Measurements from ENCODE around the gene GLOD4.
"Not testable (repeated sequence)": the region's sequence is repeated elsewhere in the genome, so short reads cannot be mapped to it uniquely, and the experiment has no call there.

Gene GLOD4

DNA sequence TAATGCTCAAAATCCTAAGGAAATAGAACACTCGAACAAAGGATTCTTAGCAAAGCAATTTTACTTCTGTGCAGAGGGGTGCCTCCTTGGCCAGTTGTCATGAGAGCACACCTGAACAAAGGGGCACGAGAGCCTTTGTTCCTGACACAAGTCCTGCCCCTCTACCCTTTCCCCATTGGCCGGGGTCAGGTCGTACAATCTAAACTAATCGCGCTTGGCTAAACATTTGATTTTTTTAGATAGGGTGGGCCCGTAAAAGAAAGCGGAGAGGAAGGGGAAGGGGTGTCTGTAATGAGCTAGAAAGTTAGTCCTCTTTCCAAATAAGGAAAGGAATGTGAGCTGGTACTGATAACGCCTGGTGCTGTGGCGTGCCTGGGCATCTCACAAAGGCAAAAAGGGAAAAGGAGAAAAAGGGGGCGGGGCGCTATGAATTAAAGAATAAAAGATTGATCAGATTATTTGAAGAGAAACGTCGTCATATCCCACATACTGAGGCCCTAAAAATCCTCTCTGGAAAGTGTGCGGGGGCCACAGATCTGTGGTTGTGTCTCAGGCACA, 26.0 kb downstream of the GLOD4 start:
- Histone ChIP-seq H3K27ac (ENCODE audit: low read length) (peak overlapping the region; percentile 15), H3K9ac (ENCODE audit: low read depth, low read length) (peak overlapping the region; percentile 70; the same call in 1 of the 2 replicates), H3K36me3 (ENCODE audit: insufficient read depth, low read depth, low read length) (peaks cover 42% of the 10 kb centered on the region)
- not testable (repeated sequence) for H3K4me3 ChIP-seq (ENCODE audit: low read length); H3K27me3 ChIP-seq (ENCODE audit: insufficient read depth, low read length); H3K4me1 ChIP-seq (ENCODE audit: insufficient read depth, low read length); H3K9me3 ChIP-seq (ENCODE audit: insufficient read depth, low read depth, low read length)

DNA sequence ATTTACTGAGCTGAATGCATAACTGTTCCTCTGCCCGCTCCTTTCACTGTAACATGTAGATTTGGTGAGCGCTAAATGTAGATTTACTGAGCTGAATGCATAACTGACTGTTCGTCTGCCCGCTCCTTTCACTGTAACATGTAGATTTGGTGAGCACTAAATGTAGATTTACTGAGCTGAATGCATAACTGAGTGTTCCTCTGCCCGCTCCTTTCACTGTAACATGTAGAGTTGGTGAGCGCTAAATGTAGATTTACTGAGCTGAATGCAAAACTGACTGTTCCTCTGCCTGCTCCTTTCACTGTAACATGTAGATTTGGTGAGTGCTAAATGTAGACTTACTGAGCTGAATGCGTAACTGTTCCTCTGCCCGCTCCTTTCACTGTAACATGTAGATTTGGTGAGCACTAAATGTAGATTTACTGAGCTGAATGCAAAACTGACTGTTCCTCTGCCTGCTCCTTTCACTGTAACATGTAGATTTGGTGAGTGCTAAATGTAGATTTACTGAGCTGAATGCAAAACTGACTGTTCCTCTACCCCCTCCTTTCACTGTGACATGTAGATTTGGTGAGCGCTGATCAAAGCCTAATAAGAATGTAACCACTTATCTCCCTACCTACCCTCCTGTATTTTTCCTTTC, 26.6 kb downstream of the GLOD4 start:
- not testable (repeated sequence) for H3K27me3 ChIP-seq (ENCODE audit: insufficient read depth, low read length); H3K27ac ChIP-seq (ENCODE audit: low read length); H3K4me1 ChIP-seq (ENCODE audit: insufficient read depth, low read length); H3K4me3 ChIP-seq (ENCODE audit: low read length); H3K9me3 ChIP-seq (ENCODE audit: insufficient read depth, low read depth, low read length)
- H3K9ac ChIP-seq (ENCODE audit: low read depth, low read length), result peak overlapping the region; percentile 70; the same call in 1 of the 2 replicates
- H3K36me3 ChIP-seq (ENCODE audit: insufficient read depth, low read depth, low read length), result peaks cover 35% of the 10 kb centered on the region

DNA sequence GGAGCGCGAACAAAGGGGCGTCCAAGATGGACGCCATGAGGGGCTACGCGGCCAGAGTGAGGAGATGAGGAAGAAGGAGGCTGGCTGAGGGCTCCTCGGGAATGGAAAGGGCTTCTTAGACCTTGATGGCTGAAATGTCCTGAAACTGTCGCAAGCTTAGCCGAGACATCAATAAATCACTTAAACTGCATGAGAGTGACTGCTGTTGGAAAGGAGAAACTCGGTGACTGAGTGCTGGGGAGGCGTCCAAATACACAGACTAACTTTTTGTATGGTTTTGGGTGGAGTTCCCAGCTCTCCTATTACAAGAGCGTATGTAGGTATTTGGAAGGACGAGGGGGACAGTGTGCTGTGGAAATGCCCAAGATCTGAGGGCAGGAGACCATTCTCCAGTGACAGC, 28.7 kb downstream of the GLOD4 start:
- peaks cover 25% of the 10 kb centered on the region for H3K36me3 ChIP-seq (ENCODE audit: insufficient read depth, low read depth, low read length)
- H3K4me3 ChIP-seq (ENCODE audit: low read length), result no peak overlapping the region
- H3K4me1 ChIP-seq (ENCODE audit: insufficient read depth, low read length), result peaks cover 4% of the 10 kb centered on the region; the same call in 1 of the 2 replicates
- H3K9ac ChIP-seq (ENCODE audit: low read depth, low read length), result no peak overlapping the region
- H3K27me3 ChIP-seq (ENCODE audit: insufficient read depth, low read length), result no peaks in the 10 kb centered on the region
- no peak overlapping the region for H3K27ac ChIP-seq (ENCODE audit: low read length)
- H3K9me3 ChIP-seq (ENCODE audit: insufficient read depth, low read depth, low read length), result peaks cover 4% of the 10 kb centered on the region; the same call in 1 of the 2 replicates

DNA sequence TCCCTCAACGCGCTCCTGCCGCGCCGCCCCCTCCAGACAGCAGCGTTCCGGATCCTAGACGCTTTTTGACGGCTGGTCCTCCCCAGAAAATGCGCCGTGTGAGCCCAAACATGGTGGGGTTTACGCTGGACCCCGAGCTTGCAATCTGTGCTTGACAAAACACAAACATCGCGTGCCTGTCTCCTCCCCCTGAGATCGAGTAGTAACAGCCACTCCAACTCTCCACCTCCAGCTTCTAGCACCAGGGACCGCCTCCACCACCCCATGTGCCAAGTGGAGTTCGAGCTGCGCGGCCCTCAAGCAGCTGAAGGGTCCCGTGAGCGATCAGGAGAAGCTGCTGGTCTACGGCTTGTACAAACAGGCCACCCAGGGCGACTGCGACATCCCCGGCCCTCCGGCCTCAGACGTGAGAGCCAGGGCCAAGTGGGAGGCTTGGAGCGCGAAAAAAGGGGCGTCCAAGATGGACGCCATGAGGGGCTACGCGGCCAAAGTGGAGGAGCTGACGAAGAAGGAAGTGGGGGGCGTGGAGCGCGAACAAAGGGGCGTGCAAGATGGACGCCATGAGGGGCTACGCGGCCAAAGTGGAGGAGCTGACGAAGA, 29.4 kb downstream of the GLOD4 start:
- H3K4me3 ChIP-seq (ENCODE audit: low read length), result peak overlapping the region; percentile 84; the same call in 1 of the 2 replicates
- peaks cover 4% of the 10 kb centered on the region; the same call in 1 of the 2 replicates for H3K9me3 ChIP-seq (ENCODE audit: insufficient read depth, low read depth, low read length)
- no peaks in the 10 kb centered on the region for H3K27me3 ChIP-seq (ENCODE audit: insufficient read depth, low read length)
- peak overlapping the region; percentile 38 for H3K27ac ChIP-seq (ENCODE audit: low read length)
- peak overlapping the region; percentile 86 for H3K9ac ChIP-seq (ENCODE audit: low read depth, low read length)
- peaks cover 26% of the 10 kb centered on the region for H3K36me3 ChIP-seq (ENCODE audit: insufficient read depth, low read depth, low read length)
- peaks cover 4% of the 10 kb centered on the region; the same call in 1 of the 2 replicates for H3K4me1 ChIP-seq (ENCODE audit: insufficient read depth, low read length)

DNA sequence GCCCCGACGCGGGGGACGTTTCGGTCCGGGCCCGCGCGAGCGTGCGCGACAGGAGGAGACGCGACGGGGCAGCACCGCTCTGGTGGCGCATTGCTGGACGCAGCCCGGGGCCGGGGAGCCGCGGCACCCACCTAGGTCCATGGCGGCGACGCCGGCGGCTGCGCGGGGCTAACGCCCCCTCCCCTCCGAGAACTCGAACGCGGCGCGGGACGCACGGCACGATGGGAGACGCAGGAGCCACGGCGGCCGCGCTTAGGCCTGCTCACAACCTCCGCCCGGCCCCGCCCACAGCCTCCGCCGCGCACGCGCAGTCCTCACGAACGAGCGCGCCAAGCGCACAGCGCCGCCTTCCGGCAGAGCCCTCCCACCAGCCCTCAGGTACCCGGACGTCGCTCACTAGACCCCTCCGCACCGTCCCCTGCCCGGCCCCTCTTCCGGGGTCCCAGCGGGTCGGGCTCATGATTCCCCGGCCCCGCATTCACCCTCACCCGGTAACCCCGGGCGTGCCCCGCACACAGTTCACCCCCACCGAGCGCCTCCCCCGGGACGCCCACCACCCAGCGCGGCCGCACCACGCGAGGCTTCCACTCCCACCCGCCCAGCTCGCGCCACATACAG, 30.0 kb downstream of the GLOD4 start, which contains the start of gene GEMIN4:
Gene GEMIN4 (minus strand): TSS at position 263 of the 618 bp plus-strand sequence. CDS start 122 bp downstream, at position 141.
- Histone ChIP-seq H3K4me3 (ENCODE audit: low read length) (peak within 1 kb of the TSS; percentile 84), H3K9ac (ENCODE audit: low read depth, low read length) (peak within 1 kb of the TSS; percentile 86), H3K4me1 (ENCODE audit: insufficient read depth, low read length) (peaks cover 4% of the 10 kb centered on the region; the same call in 1 of the 2 replicates), H3K27ac (ENCODE audit: low read length) (peak within 1 kb of the TSS; percentile 38), H3K27me3 (ENCODE audit: insufficient read depth, low read length) (no peaks in the 10 kb centered on the region), H3K36me3 (ENCODE audit: insufficient read depth, low read depth, low read length) (peaks cover 28% of the 10 kb centered on the region), H3K9me3 (ENCODE audit: insufficient read depth, low read depth, low read length) (peaks cover 4% of the 10 kb centered on the region; the same call in 1 of the 2 replicates)

DNA sequence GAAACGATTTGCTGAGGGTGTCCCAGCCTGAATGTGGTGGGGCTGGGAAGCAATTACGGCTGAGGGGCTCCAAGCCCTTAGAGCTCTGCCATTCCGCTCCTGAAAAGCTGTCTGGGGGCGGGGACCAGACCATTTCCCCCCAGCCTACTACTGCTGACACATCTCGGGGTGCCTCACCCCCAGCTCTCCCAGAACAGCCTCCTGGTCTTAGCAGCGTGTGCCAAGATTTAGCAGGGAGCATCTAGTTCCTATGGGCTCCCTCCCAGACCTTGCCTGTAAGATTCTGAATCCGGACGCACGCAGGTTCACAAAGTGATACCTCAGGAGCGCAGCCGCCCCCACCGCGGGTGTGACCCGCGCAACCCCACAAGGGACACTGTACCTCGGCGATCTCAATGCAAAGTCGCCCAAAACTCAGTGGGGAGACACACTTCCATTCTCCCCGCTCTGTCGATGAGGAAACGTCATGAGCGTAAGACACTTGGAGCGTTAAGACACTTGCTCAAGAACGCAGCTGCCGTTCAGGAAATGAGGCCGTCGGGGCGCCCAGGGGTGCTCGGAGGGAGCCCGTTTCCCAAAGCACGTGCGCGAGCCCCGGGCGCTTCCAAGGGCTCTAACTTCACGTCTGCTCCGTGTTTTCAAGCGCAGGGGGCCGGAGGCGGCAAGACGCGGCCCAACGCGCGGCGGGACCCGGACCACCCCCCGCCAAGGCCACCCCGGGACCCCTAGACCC, 30.6 kb downstream of the GLOD4 start:
- no peak overlapping the region for H3K27ac ChIP-seq (ENCODE audit: low read length)
- H3K27me3 ChIP-seq (ENCODE audit: insufficient read depth, low read length), result no peaks in the 10 kb centered on the region
- peaks cover 28% of the 10 kb centered on the region for H3K36me3 ChIP-seq (ENCODE audit: insufficient read depth, low read depth, low read length)
- peak overlapping the region; percentile 85 for H3K9ac ChIP-seq (ENCODE audit: low read depth, low read length)
- H3K4me1 ChIP-seq (ENCODE audit: insufficient read depth, low read length), result peaks cover 4% of the 10 kb centered on the region; the same call in 1 of the 2 replicates
- H3K4me3 ChIP-seq (ENCODE audit: low read length), result peak overlapping the region; percentile 84
- peaks cover 4% of the 10 kb centered on the region; the same call in 1 of the 2 replicates for H3K9me3 ChIP-seq (ENCODE audit: insufficient read depth, low read depth, low read length)

DNA sequence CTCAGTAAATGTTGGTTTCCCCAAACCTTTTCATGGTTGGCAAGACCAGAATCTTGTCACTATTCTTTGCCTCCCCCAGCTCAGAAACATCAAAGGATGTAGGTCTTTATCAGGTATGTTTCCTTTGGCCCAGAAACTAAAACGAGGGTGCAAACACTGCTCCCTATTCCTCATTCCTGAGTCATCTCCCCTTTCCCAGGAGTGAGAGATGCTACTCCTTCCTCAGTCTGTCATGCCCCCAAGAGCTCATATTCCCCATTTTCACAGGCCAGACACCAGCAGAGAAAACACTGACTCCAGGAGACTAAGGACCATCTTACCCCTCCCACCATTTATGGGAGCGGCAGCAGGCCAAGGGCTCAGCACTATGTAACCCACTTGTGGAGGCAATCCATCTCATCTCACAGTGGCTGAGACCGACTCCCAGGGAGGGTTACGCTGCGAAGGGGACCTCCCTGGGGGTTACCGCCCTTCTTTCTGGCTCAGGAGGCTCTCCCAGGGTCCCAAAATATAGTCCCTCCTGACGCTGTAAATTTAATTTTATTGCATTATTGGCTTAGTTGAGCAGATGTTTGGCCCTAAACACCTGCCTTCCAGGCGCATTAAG, 31.5 kb downstream of the GLOD4 start:
- Histone ChIP-seq H3K27me3 (ENCODE audit: insufficient read depth, low read length) (no peaks in the 10 kb centered on the region), H3K4me1 (ENCODE audit: insufficient read depth, low read length) (peaks cover 4% of the 10 kb centered on the region; the same call in 1 of the 2 replicates), H3K36me3 (ENCODE audit: insufficient read depth, low read depth, low read length) (peaks cover 36% of the 10 kb centered on the region), H3K27ac (ENCODE audit: low read length) (no peak overlapping the region), H3K9me3 (ENCODE audit: insufficient read depth, low read depth, low read length) (peaks cover 4% of the 10 kb centered on the region; the same call in 1 of the 2 replicates), H3K4me3 (ENCODE audit: low read length) (peak overlapping the region; percentile 84), H3K9ac (ENCODE audit: low read depth, low read length) (peak overlapping the region; percentile 85; the same call in 1 of the 2 replicates)

DNA sequence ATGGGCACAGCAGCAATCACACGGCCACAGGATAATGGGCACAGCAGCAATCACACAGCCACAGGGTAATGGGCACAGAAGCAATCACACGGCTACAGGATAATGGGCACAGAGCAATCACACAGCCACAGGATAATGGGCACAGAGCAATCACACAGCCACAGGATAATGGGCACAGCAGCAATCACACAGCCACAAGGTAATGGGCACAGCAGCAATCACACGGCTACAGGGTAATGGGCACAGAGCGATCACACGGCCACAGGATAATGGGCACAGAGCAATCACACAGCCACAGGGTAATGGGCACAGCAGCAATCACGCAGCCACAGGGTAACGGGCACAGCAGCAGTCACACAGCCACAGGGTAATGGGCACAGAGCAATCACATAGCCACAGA, 32.7 kb downstream of the GLOD4 start:
- H3K9me3 ChIP-seq (ENCODE audit: insufficient read depth, low read depth, low read length); H3K4me1 ChIP-seq (ENCODE audit: insufficient read depth, low read length); H3K9ac ChIP-seq (ENCODE audit: low read depth, low read length); H3K4me3 ChIP-seq (ENCODE audit: low read length); H3K27me3 ChIP-seq (ENCODE audit: insufficient read depth, low read length); H3K27ac ChIP-seq (ENCODE audit: low read length): not testable (repeated sequence)
- H3K36me3 ChIP-seq (ENCODE audit: insufficient read depth, low read depth, low read length), result peaks cover 47% of the 10 kb centered on the region

DNA sequence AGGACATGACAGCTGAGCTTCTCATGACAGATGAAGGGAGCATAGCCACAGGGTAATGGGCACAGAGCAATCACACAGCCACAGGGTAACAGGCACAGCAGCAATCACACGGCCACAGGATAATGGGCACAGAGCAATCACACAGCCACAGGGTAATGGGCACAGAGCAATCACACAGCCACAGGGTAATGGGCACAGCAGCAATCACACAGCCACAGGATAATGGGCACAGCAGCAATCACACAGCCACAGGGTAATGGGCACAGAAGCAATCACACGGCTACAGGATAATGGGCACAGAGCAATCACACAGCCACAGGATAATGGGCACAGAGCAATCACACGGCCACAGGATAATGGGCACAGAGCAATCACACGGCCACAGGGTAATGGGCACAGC, 33.5 kb downstream of the GLOD4 start:
- not testable (repeated sequence) for H3K27ac ChIP-seq (ENCODE audit: low read length); H3K9me3 ChIP-seq (ENCODE audit: insufficient read depth, low read depth, low read length); H3K9ac ChIP-seq (ENCODE audit: low read depth, low read length); H3K27me3 ChIP-seq (ENCODE audit: insufficient read depth, low read length); H3K4me1 ChIP-seq (ENCODE audit: insufficient read depth, low read length); H3K4me3 ChIP-seq (ENCODE audit: low read length)
- peaks cover 55% of the 10 kb centered on the region for H3K36me3 ChIP-seq (ENCODE audit: insufficient read depth, low read depth, low read length)

DNA sequence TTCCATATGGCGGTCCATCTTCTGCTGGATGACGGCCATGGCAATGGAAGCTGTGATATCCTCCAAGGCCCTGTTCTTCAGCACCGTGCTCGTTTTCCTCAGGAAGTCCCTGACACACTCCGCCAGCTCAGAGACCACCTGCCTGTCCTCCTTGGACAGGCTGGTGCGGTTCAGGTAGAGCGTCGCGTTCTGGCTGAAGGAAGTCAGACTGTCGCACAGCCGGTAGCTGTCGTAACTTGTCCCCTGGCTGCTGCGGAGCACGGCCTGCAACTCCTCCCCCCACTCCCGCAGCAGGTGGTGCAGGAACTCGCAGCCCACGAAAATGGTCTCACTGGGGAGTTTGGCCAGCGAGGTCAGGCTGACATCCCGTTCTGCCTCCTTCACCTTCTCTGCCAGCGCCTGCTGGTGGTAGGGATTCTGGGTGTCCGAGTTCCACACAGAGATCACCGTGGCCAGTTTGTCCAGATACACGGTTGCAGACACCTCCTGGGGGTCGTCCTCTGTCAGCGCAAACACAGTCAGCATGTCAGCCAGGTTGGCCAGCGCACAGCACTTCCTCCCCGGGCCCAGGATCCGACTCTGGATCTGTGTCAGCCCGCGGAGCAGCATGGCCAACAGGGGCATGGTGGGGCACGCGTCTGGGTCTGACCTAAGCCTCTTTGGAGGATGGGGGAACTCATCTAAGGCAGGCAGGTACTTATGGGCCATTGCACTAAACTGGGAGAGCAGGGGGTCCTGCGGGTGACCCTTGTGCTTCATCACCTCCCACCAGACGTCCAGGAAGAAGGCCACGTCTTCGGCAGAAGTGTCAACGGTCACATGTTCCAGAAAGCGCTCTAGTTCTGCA, 35.1 kb downstream of the GLOD4 start:
- peaks cover 4% of the 10 kb centered on the region; the same call in 1 of the 2 replicates for H3K9me3 ChIP-seq (ENCODE audit: insufficient read depth, low read depth, low read length)
- peaks cover 4% of the 10 kb centered on the region; the same call in 1 of the 2 replicates for H3K4me1 ChIP-seq (ENCODE audit: insufficient read depth, low read length)
- H3K27ac ChIP-seq (ENCODE audit: low read length), result no peak overlapping the region
- H3K36me3 ChIP-seq (ENCODE audit: insufficient read depth, low read depth, low read length), result peaks cover 71% of the 10 kb centered on the region
- no peak overlapping the region for H3K4me3 ChIP-seq (ENCODE audit: low read length)
- no peaks in the 10 kb centered on the region for H3K27me3 ChIP-seq (ENCODE audit: insufficient read depth, low read length)
- no peak overlapping the region for H3K9ac ChIP-seq (ENCODE audit: low read depth, low read length)

Measured in iPS-20b (cell line).